Body of pancreas (tissue), 4 donors: ENCODE measurements around the gene GAMT. TPM values are rescaled to one million over a fixed set of nuclear protein-coding genes. Genes with fewer than 3 reads are reported as not detected.

Experiments
- ATAC-seq: fragments of 150-250 bp; one replicate; pipeline ENCODE4 v1.9.1; 2016
- DNase-seq, 4 donors: peaks; one replicate each; pipeline ENCODE4 v3.0.0-alpha.2; 2019
- H3K27ac ChIP-seq, 4 donors: fragments of 200-600 bp; sonication (generic); 1 replicate in 3 of 4; 2 replicates in 1 of 4; pipeline versions ENCODE4 v1.5.1 to v1.6.1; 2016 to 2019; ENCODE audit warnings: mild to moderate bottlenecking in 1 of 4, mixed read lengths in 1 of 4, moderate library complexity in 1 of 4
- H3K27me3 ChIP-seq, 2 donors: fragments of 200-600 bp; sonication (generic); one replicate each; pipeline ENCODE4 v1.6.0; 2016; ENCODE audit warnings: mild to moderate bottlenecking in 1 of 2
- H3K36me3 ChIP-seq, 2 donors: fragments of 200-600 bp; sonication (generic); replicated peaks in 1 of 2; 2 replicates each; pipeline ENCODE4 v1.5.1; 2016; ENCODE audit warnings: low read depth in 2 of 2; ENCODE audit not compliant: insufficient read depth in 1 of 2
- H3K4me1 ChIP-seq: fragments of 200-600 bp; sonication (generic); one replicate; pipeline ENCODE4 v1.6.0; 2016
- H3K4me3 ChIP-seq, 2 donors: fragments of 200-600 bp; sonication (generic); 1 replicate in 1 of 2; 2 replicates in 1 of 2; pipeline ENCODE4 v1.5.1; 2016 to 2019
- H3K9me3 ChIP-seq, 3 donors: fragments of 200-600 bp; sonication (generic); 1 replicate in 2 of 3; 2 replicates in 1 of 3; pipeline ENCODE4 v1.5.1; 2016
- CTCF ChIP-seq, 7 experiments: fragments of 450-650 bp in 4 of 7; fragments of 200-600 bp in 3 of 7; sonication (generic) in 3 of 7; IDR thresholded peaks; one replicate each; pipeline ENCODE4 v1.5.1; 2016 to 2019; ENCODE audit warnings: antibody characterized with exemption in 7 of 7
- POLR2A ChIP-seq, 3 donors: fragments of 450-650 bp; IDR thresholded peaks; one replicate each; pipeline ENCODE4 v1.6.1; 2016; ENCODE audit warnings: antibody characterized with exemption in 3 of 3, mild to moderate bottlenecking in 2 of 3
- WGBS, 2 donors: methylation state at CpG; one replicate each; pipeline ENCODE4 v1.1.5; 2017; 5-methylcytosine and 5-hydroxymethylcytosine counted together
- intact Hi-C: fragments of 100-400 bp; cut with DNase I; formaldehyde crosslinking; loops from one replicate; pipeline ENCODE4 v1.15.1; 2023
- total RNA-seq, 2 donors: library from RNA; depleted of rRNA; stranded (reverse); fragments of >200 nt; gene quantifications; one replicate each; pipeline ENCODE4 v1.1.0, GENCODE V29; 2016

GAMT gene
- total RNA-seq, 2 donors from 2014 or later, result 70.2 to 129 TPM

- no peaks in the 10 kb centered on the region for H3K27me3 ChIP-seq
- peak; percentile 66 for ATAC-seq
- no peak for TF ChIP-seq CTCF (IDR thresholded peaks at IDR 0.05)
- peak in 1 of 3 donors; percentile 7 for TF ChIP-seq POLR2A (IDR thresholded peaks at IDR 0.05)
- H3K27ac ChIP-seq, result peak overlapping the region; percentile 64 to 86 (median 80)
- intact Hi-C loops, result no loop called here
- peak; percentile 68 to 84 (median 78) for DNase-seq
- H3K4me1 ChIP-seq, result peaks cover 23% of the 10 kb centered on the region
- H3K4me3 ChIP-seq, result no peak overlapping the region
- H3K36me3 ChIP-seq, result peaks cover 0 to 8% of the 10 kb centered on the region in 2 donors
- WGBS, 2 donors, result 42 to 61% methylated on average over 11 to 22 of the region's 22 CpGs
- no peaks in the 10 kb centered on the region for H3K9me3 ChIP-seq
Observed at GRCh38 chr19:1373534-1374249, 27.6 kb downstream of the GAMT start.

- 62 to 72% methylated on average over 18 to 20 of the region's 20 CpGs for WGBS, 2 donors
- peaks cover 23% of the 10 kb centered on the region for H3K4me1 ChIP-seq
- intact Hi-C loops, result no loop called here
- H3K4me3 ChIP-seq, result no peak overlapping the region
- ATAC-seq (peak; percentile 45), DNase-seq (no peak)
- H3K36me3 ChIP-seq, result peaks cover 0 to 8% of the 10 kb centered on the region in 2 donors
- peak overlapping the region; percentile 64 to 86 (median 80) for H3K27ac ChIP-seq
- no peaks in the 10 kb centered on the region for H3K9me3 ChIP-seq
- TF ChIP-seq POLR2A (IDR thresholded peaks at IDR 0.05) (no peak), CTCF (IDR thresholded peaks at IDR 0.05) (no peak)
- no peaks in the 10 kb centered on the region for H3K27me3 ChIP-seq
Observed at GRCh38 chr19:1373042-1373533, 28.3 kb downstream of the GAMT start.

GRCh38 chr19:1370579-1371361 lies 30.6 kb downstream of the GAMT start:
- H3K9me3 ChIP-seq, result no peaks in the 10 kb centered on the region
- DNase-seq (no peak), ATAC-seq (no peak)
- H3K36me3 ChIP-seq, result peaks cover 0 to 11% of the 10 kb centered on the region in 2 donors
- intact Hi-C loops, result no loop called here
- no peak for TF ChIP-seq POLR2A (IDR thresholded peaks at IDR 0.05)
- no peak for TF ChIP-seq CTCF (IDR thresholded peaks at IDR 0.05)
- no peaks in the 10 kb centered on the region for H3K27me3 ChIP-seq
- whole genome bisulfite sequencing, 2 donors, result 94 to 95% methylated on average over 11 to 38 of the region's 52 CpGs
- H3K27ac ChIP-seq, result no peak overlapping the region
- peaks cover 23% of the 10 kb centered on the region for H3K4me1 ChIP-seq
- H3K4me3 ChIP-seq, result no peak overlapping the region

- DNase-seq (no peak), ATAC-seq (no peak)
- Histone ChIP-seq H3K4me1 (peaks cover 19% of the 10 kb centered on the region), H3K9me3 (no peaks in the 10 kb centered on the region), H3K27me3 (no peaks in the 10 kb centered on the region), H3K36me3 (peaks cover 0 to 11% of the 10 kb centered on the region in 2 donors), H3K27ac (no peak overlapping the region), H3K4me3 (no peak overlapping the region)
- no peak for TF ChIP-seq POLR2A (IDR thresholded peaks at IDR 0.05)
- TF ChIP-seq CTCF (IDR thresholded peaks at IDR 0.05), result no peak
- intact Hi-C loops, result no loop called here
- 95 to 100% methylated on average over 7 to 18 of the region's 18 CpGs for WGBS, 2 donors
Observed at GRCh38 chr19:1369214-1369805, 32.0 kb downstream of the GAMT start.
